Measurements from ENCODE around the gene CCDC170.

GRCh38 chr6:151497905-151498304 is 4.1 kb downstream of the CCDC170 start:
- no peak for TF ChIP-seq EZH2 (IDR thresholded peaks at IDR 0.05; ENCODE audit: borderline replicate concordance, low read length)
- no peak for TF ChIP-seq CTCF (conservative IDR thresholded peaks at IDR 0.05 in 1 of 2, IDR thresholded peaks at IDR 0.05 in 1 of 2; ENCODE audit: extremely low read depth in 1 of 2, insufficient read depth in 1 of 2, low read depth in 1 of 2, low read length in 2 of 2)

Measured in mammary epithelial cell (primary cell).